Measurements from ENCODE around the gene VIT.

DNA sequence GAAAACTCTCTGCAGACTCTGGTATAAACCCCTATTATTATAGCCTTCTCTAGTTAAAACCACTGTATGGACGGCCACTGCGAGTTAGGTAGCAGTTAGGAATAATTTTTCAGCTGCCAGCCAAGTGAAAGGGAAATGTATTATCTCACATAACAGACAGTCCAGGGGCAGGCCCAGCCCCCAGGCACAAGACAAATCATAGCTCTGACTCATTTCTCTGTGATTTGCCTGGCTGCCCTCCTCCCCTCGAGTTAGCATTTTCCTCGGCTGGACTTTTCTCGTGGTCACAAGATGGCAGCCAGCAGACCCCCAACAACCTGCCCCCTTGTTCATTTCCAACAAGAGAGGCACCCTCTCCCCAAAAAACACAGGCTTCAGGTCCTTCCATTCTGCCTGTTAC is 10.5 kb downstream of the VIT start:
- TF ChIP-seq, protein P1, sequence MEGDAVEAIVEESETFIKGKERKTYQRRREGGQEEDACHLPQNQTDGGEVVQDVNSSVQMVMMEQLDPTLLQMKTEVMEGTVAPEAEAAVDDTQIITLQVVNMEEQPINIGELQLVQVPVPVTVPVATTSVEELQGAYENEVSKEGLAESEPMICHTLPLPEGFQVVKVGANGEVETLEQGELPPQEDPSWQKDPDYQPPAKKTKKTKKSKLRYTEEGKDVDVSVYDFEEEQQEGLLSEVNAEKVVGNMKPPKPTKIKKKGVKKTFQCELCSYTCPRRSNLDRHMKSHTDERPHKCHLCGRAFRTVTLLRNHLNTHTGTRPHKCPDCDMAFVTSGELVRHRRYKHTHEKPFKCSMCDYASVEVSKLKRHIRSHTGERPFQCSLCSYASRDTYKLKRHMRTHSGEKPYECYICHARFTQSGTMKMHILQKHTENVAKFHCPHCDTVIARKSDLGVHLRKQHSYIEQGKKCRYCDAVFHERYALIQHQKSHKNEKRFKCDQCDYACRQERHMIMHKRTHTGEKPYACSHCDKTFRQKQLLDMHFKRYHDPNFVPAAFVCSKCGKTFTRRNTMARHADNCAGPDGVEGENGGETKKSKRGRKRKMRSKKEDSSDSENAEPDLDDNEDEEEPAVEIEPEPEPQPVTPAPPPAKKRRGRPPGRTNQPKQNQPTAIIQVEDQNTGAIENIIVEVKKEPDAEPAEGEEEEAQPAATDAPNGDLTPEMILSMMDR (IDR thresholded peaks at IDR 0.05) = no peak
- TF ChIP-seq POLR2A (IDR thresholded peaks at IDR 0.05; ENCODE audit: low read depth) (no peak), POLR2AphosphoS5 (IDR thresholded peaks at IDR 0.05) (no peak), EP300 (IDR thresholded peaks at IDR 0.05) (no peak)

Measured in esophagus muscularis mucosa (tissue), 4 donors.